Adrenal gland (tissue), 12 donors: Measurements from ENCODE around the gene KRTDAP. TPM values are rescaled to one million over a fixed set of nuclear protein-coding genes. Genes with fewer than 3 reads are reported as not detected.
A peak's percentile ranks its signal among the peaks of the same experiment; 100 is the strongest.

Source experiments
- DNase-seq, 7 donors: peaks; one replicate each; pipeline ENCODE4 v3.0.0-alpha.2; 2019 to 2020
- H3K27ac ChIP-seq, 5 donors: fragments of 200-600 bp; sonication (generic) in 4 of 5; 1 replicate in 3 of 5; 2 replicates in 2 of 5; pipeline versions ENCODE4 v1.5.1 to v1.8.0; 2016 to 2020; ENCODE audit warnings: mild to moderate bottlenecking in 1 of 5
- H3K27me3 ChIP-seq: fragments of 200-600 bp; 2 replicates; pipeline ENCODE4 v1.8.0; 2021
- H3K36me3 ChIP-seq, 2 donors: fragments of 200-600 bp; replicated peaks in 1 of 2; 1 replicate in 1 of 2; 2 replicates in 1 of 2; pipeline versions ENCODE4 v1.5.1 to v1.8.0; 2018 to 2022
- H3K4me1 ChIP-seq, 2 donors: fragments of 200-600 bp; replicated peaks in 1 of 2; 1 replicate in 1 of 2; 2 replicates in 1 of 2; pipeline versions ENCODE4 v1.5.1 to v1.8.0; 2018 to 2021
- H3K4me3 ChIP-seq, 4 donors: fragments of 200-600 bp; sonication (generic) in 3 of 4; one replicate each; pipeline ENCODE4 v1.5.1; 2016 to 2018
- H3K9me3 ChIP-seq, 3 donors: fragments of 200-600 bp; sonication (generic) in 1 of 3; replicated peaks in 1 of 3; 1 replicate in 2 of 3; 2 replicates in 1 of 3; pipeline versions ENCODE4 v1.5.1 to v1.8.0; 2016 to 2021
- POLR2A ChIP-seq, 2 donors: fragments of 450-650 bp; IDR thresholded peaks; one replicate each; pipeline ENCODE4 v1.6.1; 2017; ENCODE audit warnings: antibody characterized with exemption in 2 of 2, mild to moderate bottlenecking in 2 of 2, moderate library complexity in 1 of 2
- WGBS, 4 donors: extraction: QIAGEN DNeasy Blood & Tissue Kit in 2 of 4; methylation state at CpG; one replicate each; pipeline versions ENCODE4 v1.1.5 to v1.1.7; 2013 to 2017; 5-methylcytosine and 5-hydroxymethylcytosine counted together
- intact Hi-C, 2 donors: fragments of 100-400 bp; cut with DNase I; formaldehyde crosslinking; loops; one replicate each; pipeline versions ENCODE4 v1.14.1 to v1.15.0; 2022 to 2023
- polyA plus RNA-seq, 3 donors: library from polyadenylated mRNA; stranded (reverse); fragments of 200-250 nt in 2 of 3; fragments of 350-450 nt in 1 of 3; fragmentation: Illumina TruSeq in 1 of 3; extraction: RNeasy Lipid Tissue Mini Kit (QIAGEN cat#74804) in 1 of 3; gene quantifications; one replicate each; pipeline ENCODE4 v1.2.3, GENCODE V29; 2013 to 2014
- total RNA-seq, 9 donors: library from RNA; depleted of rRNA in 4 of 9; stranded (reverse); fragments of >200 nt in 4 of 9; fragments of 120-200 nt in 1 of 9; fragmentation: NEBNext Ultra II Directional in 1 of 9; extraction: Animal tissue kit (Norgen Biotek cat#: 25700) in 1 of 9; gene quantifications; one replicate each; pipeline versions ENCODE4 v1.1.0 to v1.2.4, GENCODE V29; 2013 to 2023
- TF ChIP-seq, protein P1 (sequence below), 6 experiments: fragments of 450-650 bp in 4 of 6; fragments of 200-600 bp in 2 of 6; sonication (generic) in 1 of 6; IDR thresholded peaks; 1 replicate in 5 of 6; 2 replicates in 1 of 6; pipeline versions ENCODE4 v1.5.1 to v1.8.0; 2016 to 2021; ENCODE audit warnings: antibody characterized with exemption in 6 of 6, mild to moderate bottlenecking in 2 of 6, moderate library complexity in 1 of 6
- donor health status: healthy with polysubstance abuse.
- donor health status: Bipolar disorder and iron deficiency.
- donor health status: DM: yes; HTN: yes; CAD: no.
- donor health status: DM: no; HTN: no; CAD: no.
- donor health status: DM: no; HTN: no; CAD: no.
- donor health status: DM: yes; HTN: yes; CAD: no.

Gene KRTDAP
- total and polyA plus RNA-seq, 12 donors, result not detected

DNA sequence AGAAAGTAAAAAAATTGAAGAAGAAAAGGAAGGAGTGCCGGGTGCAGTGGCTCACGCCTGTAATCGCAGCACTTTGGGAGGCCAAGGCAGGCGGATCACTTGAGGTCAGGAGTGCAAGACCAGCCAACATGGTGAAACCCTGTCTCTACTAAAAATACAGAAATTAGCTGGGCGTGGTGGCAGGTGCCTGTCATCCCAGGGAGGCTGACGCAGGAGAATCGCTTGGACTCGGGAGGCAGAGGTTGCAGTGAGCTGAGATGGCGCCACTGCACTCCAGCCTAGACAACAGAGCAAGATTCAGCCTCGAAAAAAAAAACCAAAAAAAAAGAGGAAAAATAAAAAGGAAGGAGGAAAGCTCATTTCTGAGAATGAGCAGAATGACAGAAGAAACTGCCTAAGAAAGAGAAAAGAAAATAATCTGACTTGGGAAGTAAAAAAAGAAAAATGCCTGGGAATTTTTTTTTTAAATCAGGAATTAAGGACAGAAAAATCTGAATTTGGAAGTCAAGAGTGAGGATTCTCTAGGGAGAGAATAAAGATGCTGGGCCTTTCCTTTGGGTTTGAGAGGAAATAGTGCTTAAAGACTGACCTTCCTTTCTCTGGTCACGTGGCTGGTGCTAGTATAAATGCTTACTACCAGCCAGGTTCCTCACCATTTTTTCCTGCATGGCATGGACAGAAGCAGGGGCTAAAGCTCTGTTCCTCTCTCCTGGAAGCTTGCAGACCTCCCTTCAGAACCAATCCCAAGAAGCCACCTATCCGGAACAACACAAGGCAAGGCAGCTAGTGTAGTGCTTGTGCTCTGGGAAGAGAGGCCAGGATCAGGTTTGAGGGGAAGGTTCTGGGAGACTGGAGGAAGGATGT lies 42.4 kb downstream of the KRTDAP start, which contains the start of gene FFAR2:
Gene FFAR2, plus strand, starts transcription at position 652 of the 864 bp plus-strand sequence. CDS start 1,458 bp downstream, outside the sequence.
- 68 to 82% (median 79%) methylated on average over 12 of the region's 12 CpGs for WGBS, 4 donors
- peaks cover 0 to 16% of the 10 kb centered on the region in 2 donors for H3K4me1 ChIP-seq
- no peak for TF ChIP-seq POLR2A (IDR thresholded peaks at IDR 0.05)
- TF ChIP-seq, protein P1, sequence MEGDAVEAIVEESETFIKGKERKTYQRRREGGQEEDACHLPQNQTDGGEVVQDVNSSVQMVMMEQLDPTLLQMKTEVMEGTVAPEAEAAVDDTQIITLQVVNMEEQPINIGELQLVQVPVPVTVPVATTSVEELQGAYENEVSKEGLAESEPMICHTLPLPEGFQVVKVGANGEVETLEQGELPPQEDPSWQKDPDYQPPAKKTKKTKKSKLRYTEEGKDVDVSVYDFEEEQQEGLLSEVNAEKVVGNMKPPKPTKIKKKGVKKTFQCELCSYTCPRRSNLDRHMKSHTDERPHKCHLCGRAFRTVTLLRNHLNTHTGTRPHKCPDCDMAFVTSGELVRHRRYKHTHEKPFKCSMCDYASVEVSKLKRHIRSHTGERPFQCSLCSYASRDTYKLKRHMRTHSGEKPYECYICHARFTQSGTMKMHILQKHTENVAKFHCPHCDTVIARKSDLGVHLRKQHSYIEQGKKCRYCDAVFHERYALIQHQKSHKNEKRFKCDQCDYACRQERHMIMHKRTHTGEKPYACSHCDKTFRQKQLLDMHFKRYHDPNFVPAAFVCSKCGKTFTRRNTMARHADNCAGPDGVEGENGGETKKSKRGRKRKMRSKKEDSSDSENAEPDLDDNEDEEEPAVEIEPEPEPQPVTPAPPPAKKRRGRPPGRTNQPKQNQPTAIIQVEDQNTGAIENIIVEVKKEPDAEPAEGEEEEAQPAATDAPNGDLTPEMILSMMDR (IDR thresholded peaks at IDR 0.05), result no peak
- peak within 1 kb of the TSS in 1 of 5 donors; percentile 6 for H3K27ac ChIP-seq
- no peaks in the 10 kb centered on the region for H3K9me3 ChIP-seq
- no peak within 1 kb of the TSS for H3K4me3 ChIP-seq
- no peaks in the 10 kb centered on the region for H3K36me3 ChIP-seq
- no peaks in the 10 kb centered on the region for H3K27me3 ChIP-seq
- intact Hi-C loops, result no loop called here
- no peak for DNase-seq

DNA sequence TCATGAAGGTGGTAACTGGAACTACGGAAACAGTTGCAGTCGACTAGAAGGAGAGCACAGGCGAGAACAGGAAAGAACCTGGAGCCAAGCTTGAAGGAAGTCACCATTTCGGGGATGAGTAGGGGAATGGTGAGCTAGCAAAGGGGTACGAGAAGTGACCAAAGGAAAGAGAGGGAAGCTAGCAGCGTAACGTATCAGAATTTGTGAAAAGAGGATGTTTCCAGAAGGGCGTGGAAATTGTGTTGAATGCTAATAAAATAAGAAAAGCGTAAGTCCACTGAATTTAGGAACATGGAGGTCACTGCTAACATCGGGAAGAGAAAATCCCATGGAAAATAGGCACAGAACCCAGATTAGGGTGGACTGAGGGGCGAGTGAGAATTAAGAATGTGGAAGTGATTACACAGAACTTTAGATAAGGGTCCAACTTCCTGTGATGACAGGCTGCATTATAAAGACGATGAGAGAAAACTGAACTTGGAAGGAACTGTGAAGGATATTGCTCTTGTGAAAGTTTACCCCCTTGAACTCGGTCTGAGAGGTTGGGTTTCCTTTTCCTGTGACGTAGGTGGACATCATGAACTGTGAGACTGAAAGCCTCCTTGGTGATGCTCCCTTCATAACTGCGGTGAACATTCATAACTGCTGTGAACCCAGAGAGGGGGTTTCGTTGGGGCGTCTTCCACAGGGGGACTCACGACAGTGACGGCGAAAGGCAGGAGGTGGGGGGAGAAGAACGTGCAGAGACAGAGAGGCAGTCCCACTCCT lies 44.3 kb downstream of the KRTDAP start:
- Histone ChIP-seq H3K4me3 (no peak overlapping the region), H3K27ac (peak overlapping the region in 2 of 5 donors; percentile 32 to 52), H3K4me1 (peaks cover 0 to 20% of the 10 kb centered on the region in 2 donors), H3K9me3 (no peaks in the 10 kb centered on the region), H3K36me3 (no peaks in the 10 kb centered on the region), H3K27me3 (no peaks in the 10 kb centered on the region)
- 68 to 74% (median 70%) methylated on average over 21 of the region's 21 CpGs for WGBS, 4 donors
- TF ChIP-seq, protein P1 (IDR thresholded peaks at IDR 0.05), result no peak
- no peak for TF ChIP-seq POLR2A (IDR thresholded peaks at IDR 0.05)
- DNase-seq, result peak in 1 of 7 donors; percentile 28
- intact Hi-C loops, result no loop called here

DNA sequence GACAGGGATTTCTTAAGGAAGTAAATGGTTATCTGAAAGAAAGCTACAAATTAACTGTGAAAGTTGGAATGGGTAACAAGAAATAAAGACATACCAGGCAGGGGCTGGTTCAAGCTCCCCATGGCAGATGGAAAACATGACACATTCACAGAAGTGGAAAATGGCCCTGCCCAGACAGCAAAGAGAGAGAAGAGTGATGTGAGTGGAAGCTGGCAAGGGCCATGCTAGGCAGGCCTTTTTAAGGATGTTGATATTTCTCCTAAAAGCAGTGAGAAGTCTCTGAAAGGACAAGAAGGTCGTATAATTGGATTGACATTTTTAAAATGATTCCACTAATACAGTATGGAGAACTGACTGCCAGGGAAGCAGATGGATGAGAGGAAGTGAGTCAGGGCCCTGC lies 45.5 kb downstream of the KRTDAP start:
- no peak for DNase-seq
- no peaks in the 10 kb centered on the region for H3K27me3 ChIP-seq
- peaks cover 0 to 19% of the 10 kb centered on the region in 2 donors for H3K4me1 ChIP-seq
- TF ChIP-seq, protein P1 (IDR thresholded peaks at IDR 0.05), result no peak
- no peak for TF ChIP-seq POLR2A (IDR thresholded peaks at IDR 0.05)
- H3K36me3 ChIP-seq, result no peaks in the 10 kb centered on the region
- intact Hi-C loops, result no loop called here
- H3K4me3 ChIP-seq, result no peak overlapping the region
- H3K9me3 ChIP-seq, result no peaks in the 10 kb centered on the region
- 63 to 74% (median 65%) methylated on average over 1 of the region's 1 CpG for WGBS, 4 donors
- H3K27ac ChIP-seq, result no peak overlapping the region

DNA sequence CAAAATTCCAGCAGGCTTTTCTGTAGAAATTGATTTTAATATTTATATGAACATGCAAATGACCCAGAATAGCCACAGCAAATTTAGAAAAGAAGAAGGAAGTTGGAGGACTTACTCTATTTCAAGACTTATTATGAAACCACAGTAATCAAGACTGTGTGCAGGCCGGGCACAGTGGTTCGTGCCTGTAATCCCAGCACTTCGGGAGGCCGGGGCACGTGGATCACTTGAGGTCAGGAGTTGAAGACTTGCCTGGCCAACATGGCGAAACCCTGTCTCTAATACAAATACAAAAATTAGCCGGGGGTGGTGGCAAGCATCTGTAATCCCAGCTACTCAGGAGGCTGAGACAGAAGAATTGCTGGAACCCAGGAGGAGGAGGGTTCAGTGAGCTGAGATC lies 48.2 kb downstream of the KRTDAP start:
- H3K9me3 ChIP-seq, result no peaks in the 10 kb centered on the region
- no peaks in the 10 kb centered on the region for H3K36me3 ChIP-seq
- TF ChIP-seq, protein P1 (IDR thresholded peaks at IDR 0.05), result no peak
- TF ChIP-seq POLR2A (IDR thresholded peaks at IDR 0.05), result no peak
- WGBS, 4 donors, result 66 to 84% (median 79%) methylated on average over 7 of the region's 7 CpGs
- DNase-seq, result peak in 6 of 7 donors; percentile 30 to 72 (median 54)
- intact Hi-C loops, result no loop called here
- H3K27me3 ChIP-seq, result no peaks in the 10 kb centered on the region
- peaks cover 2 to 12% of the 10 kb centered on the region in 2 donors for H3K4me1 ChIP-seq
- H3K4me3 ChIP-seq, result no peak overlapping the region
- H3K27ac ChIP-seq, result no peak overlapping the region
